Stomach smooth muscle (tissue), 2 donors: Measurements from ENCODE around the gene SLC22A3.
"Not testable (repeated sequence)": the region's sequence is repeated elsewhere in the genome, so short reads cannot be mapped to it uniquely, and the experiment has no call there.

Experiments used
- H3K27ac ChIP-seq: one replicate; pipeline ENCODE4 v1.7.0; 2013; ENCODE audit warnings: mild to moderate bottlenecking, low read length, inconsistent platforms
- H3K27me3 ChIP-seq, 2 donors: one replicate each; pipeline ENCODE4 v1.7.0; 2013; ENCODE audit warnings: low read length in 2 of 2; ENCODE audit not compliant: insufficient read depth in 2 of 2, control insufficient read depth in 1 of 2
- H3K36me3 ChIP-seq, 2 donors: one replicate each; pipeline ENCODE4 v1.7.0; 2013; ENCODE audit warnings: low read length in 2 of 2; ENCODE audit not compliant: control insufficient read depth in 2 of 2, insufficient read depth in 2 of 2
- H3K4me1 ChIP-seq: one replicate; pipeline ENCODE4 v1.7.0; 2013; ENCODE audit warnings: low read length; ENCODE audit not compliant: control insufficient read depth, insufficient read depth
- H3K4me3 ChIP-seq, 2 donors: one replicate each; pipeline ENCODE4 v1.7.0; 2013; ENCODE audit warnings: low read length in 2 of 2
- H3K9ac ChIP-seq, 2 donors: one replicate each; pipeline ENCODE4 v1.7.0; 2013; ENCODE audit warnings: low read length in 2 of 2, mild to moderate bottlenecking in 1 of 2
- H3K9me3 ChIP-seq, 2 donors: one replicate each; pipeline ENCODE4 v1.7.0; 2013; ENCODE audit warnings: low read length in 2 of 2; ENCODE audit not compliant: control insufficient read depth in 2 of 2
- donor health status: healthy.
- donor health status: Pancreatic carcinoma.

SLC22A3 gene

GRCh38 chr6:160348223-160349019 is at the start of gene SLC22A3:
SLC22A3 (plus strand) TSS chr6:160348378; CDS start chr6:160348420, 42 bp downstream.
- peak within 1 kb of the TSS; percentile 55 to 80 for H3K9ac ChIP-seq
- H3K4me1 ChIP-seq, result peaks cover 27% of the 10 kb centered on the region
- peak within 1 kb of the TSS; percentile 81 to 87 for H3K4me3 ChIP-seq
- H3K36me3 ChIP-seq, result no peaks in the 10 kb centered on the region
- H3K9me3 ChIP-seq, result no peaks in the 10 kb centered on the region
- peak within 1 kb of the TSS; percentile 55 for H3K27ac ChIP-seq
- H3K27me3 ChIP-seq, result no peaks in the 10 kb centered on the region

GRCh38 chr6:160299559-160299958 is 48.6 kb upstream of the SLC22A3 start:
- H3K27me3 ChIP-seq, result no peaks in the 10 kb centered on the region
- H3K4me1 ChIP-seq, result peaks cover 6% of the 10 kb centered on the region
- no peaks in the 10 kb centered on the region for H3K9me3 ChIP-seq
- H3K36me3 ChIP-seq, result no peaks in the 10 kb centered on the region
- no peak overlapping the region for H3K4me3 ChIP-seq
- no peak overlapping the region for H3K27ac ChIP-seq
- H3K9ac ChIP-seq, result no peak overlapping the region

GRCh38 chr6:160300076-160300695 is 48.0 kb upstream of the SLC22A3 start:
- Histone ChIP-seq H3K4me1 (peaks cover 6% of the 10 kb centered on the region), H3K27me3 (no peaks in the 10 kb centered on the region), H3K27ac (no peak overlapping the region), H3K4me3 (no peak overlapping the region), H3K9ac (no peak overlapping the region), H3K9me3 (no peaks in the 10 kb centered on the region), H3K36me3 (no peaks in the 10 kb centered on the region)

- H3K4me1 ChIP-seq, result peaks cover 6% of the 10 kb centered on the region
- no peaks in the 10 kb centered on the region for H3K36me3 ChIP-seq
- no peak overlapping the region for H3K27ac ChIP-seq
- H3K4me3 ChIP-seq, result no peak overlapping the region
- no peak overlapping the region for H3K9ac ChIP-seq
- no peaks in the 10 kb centered on the region for H3K9me3 ChIP-seq
- H3K27me3 ChIP-seq, result no peaks in the 10 kb centered on the region
Observed at GRCh38 chr6:160301339-160301738, 46.8 kb upstream of the SLC22A3 start.

- not testable (repeated sequence) for H3K27me3 ChIP-seq, H3K9ac ChIP-seq, H3K9me3 ChIP-seq, H3K36me3 ChIP-seq, H3K27ac ChIP-seq, H3K4me3 ChIP-seq
- H3K4me1 ChIP-seq, result peaks cover 11% of the 10 kb centered on the region
Observed at GRCh38 chr6:160302431-160303082, 45.6 kb upstream of the SLC22A3 start.

GRCh38 chr6:160303806-160304205 is 44.4 kb upstream of the SLC22A3 start:
- Histone ChIP-seq H3K9ac (no peak overlapping the region), H3K9me3 (no peaks in the 10 kb centered on the region), H3K4me1 (peaks cover 7% of the 10 kb centered on the region), H3K27me3 (no peaks in the 10 kb centered on the region), H3K4me3 (no peak overlapping the region), H3K27ac (no peak overlapping the region), H3K36me3 (no peaks in the 10 kb centered on the region)

- Histone ChIP-seq H3K9ac (no peak overlapping the region), H3K9me3 (no peaks in the 10 kb centered on the region), H3K27me3 (no peaks in the 10 kb centered on the region), H3K4me3 (no peak overlapping the region), H3K4me1 (peaks cover 7% of the 10 kb centered on the region), H3K36me3 (no peaks in the 10 kb centered on the region), H3K27ac (no peak overlapping the region)
Observed at GRCh38 chr6:160305926-160306713, 42.1 kb upstream of the SLC22A3 start.

GRCh38 chr6:160309718-160310117 is 38.5 kb upstream of the SLC22A3 start:
- no peak overlapping the region for H3K27ac ChIP-seq
- H3K9me3 ChIP-seq, result peaks cover 0 to 5% of the 10 kb centered on the region in 2 donors

GRCh38 chr6:160312900-160313299 is 35.3 kb upstream of the SLC22A3 start:
- Histone ChIP-seq H3K9ac (no peak overlapping the region), H3K4me1 (no peaks in the 10 kb centered on the region), H3K27ac (no peak overlapping the region), H3K27me3 (no peaks in the 10 kb centered on the region), H3K4me3 (no peak overlapping the region), H3K9me3 (peaks cover 0 to 5% of the 10 kb centered on the region in 2 donors), H3K36me3 (no peaks in the 10 kb centered on the region)

More at GRCh38 chr6:160309718-160310117, 38.5 kb upstream of the SLC22A3 start:
- Histone ChIP-seq H3K4me1 (peaks cover 5% of the 10 kb centered on the region), H3K9ac (no peak overlapping the region), H3K4me3 (no peak overlapping the region), H3K36me3 (no peaks in the 10 kb centered on the region), H3K27me3 (no peaks in the 10 kb centered on the region)

GRCh38 chr6:160315310-160315709 is 32.9 kb upstream of the SLC22A3 start:
- Histone ChIP-seq H3K27ac (no peak overlapping the region), H3K4me3 (no peak overlapping the region), H3K27me3 (no peaks in the 10 kb centered on the region), H3K4me1 (no peaks in the 10 kb centered on the region), H3K36me3 (no peaks in the 10 kb centered on the region), H3K9me3 (peaks cover 0 to 5% of the 10 kb centered on the region in 2 donors), H3K9ac (no peak overlapping the region)
